ENCODE results near the gene NR2C2. TPM values are rescaled to one million over a fixed set of nuclear protein-coding genes. Genes with fewer than 3 reads are reported as not detected.

NR2C2 gene
- total and polyA plus RNA-seq, 2 of the 13 experiments (the other 11 are each of a cell fraction or from before 2014, with no cell fraction given): 7.8 to 11.8 TPM

- TF ChIP-seq MAFG (CRISPR knock-in tag; IDR thresholded peaks at IDR 0.05) (no peak), NCOA2 (CRISPR knock-in tag; IDR thresholded peaks at IDR 0.05) (no peak), BCL6 (CRISPR knock-in tag; IDR thresholded peaks at IDR 0.05) (no peak), TP53 (CRISPR knock-in tag; conservative IDR thresholded peaks at IDR 0.05) (no peak), ZNF263 (CRISPR knock-in tag; IDR thresholded peaks at IDR 0.05) (no peak), ZNF619 (CRISPR knock-in tag; IDR thresholded peaks at IDR 0.05) (no peak), ZNF460 (CRISPR knock-in tag; IDR thresholded peaks at IDR 0.05; ENCODE audit: borderline replicate concordance) (no peak), ZNF549 (CRISPR knock-in tag; IDR thresholded peaks at IDR 0.05) (no peak), AHDC1 (CRISPR knock-in tag; IDR thresholded peaks at IDR 0.05; ENCODE audit: borderline replicate concordance) (no peak), DNMT3B (CRISPR knock-in tag; conservative IDR thresholded peaks at IDR 0.05) (no peak), ZNF354B (CRISPR knock-in tag; IDR thresholded peaks at IDR 0.05) (no peak), ZNF501 (CRISPR knock-in tag; IDR thresholded peaks at IDR 0.05) (peak; percentile 51; the same call in 1 of the 2 replicates), MTA3 (CRISPR knock-in tag; IDR thresholded peaks at IDR 0.05) (no peak)
- TF ChIP-seq, protein P1, sequence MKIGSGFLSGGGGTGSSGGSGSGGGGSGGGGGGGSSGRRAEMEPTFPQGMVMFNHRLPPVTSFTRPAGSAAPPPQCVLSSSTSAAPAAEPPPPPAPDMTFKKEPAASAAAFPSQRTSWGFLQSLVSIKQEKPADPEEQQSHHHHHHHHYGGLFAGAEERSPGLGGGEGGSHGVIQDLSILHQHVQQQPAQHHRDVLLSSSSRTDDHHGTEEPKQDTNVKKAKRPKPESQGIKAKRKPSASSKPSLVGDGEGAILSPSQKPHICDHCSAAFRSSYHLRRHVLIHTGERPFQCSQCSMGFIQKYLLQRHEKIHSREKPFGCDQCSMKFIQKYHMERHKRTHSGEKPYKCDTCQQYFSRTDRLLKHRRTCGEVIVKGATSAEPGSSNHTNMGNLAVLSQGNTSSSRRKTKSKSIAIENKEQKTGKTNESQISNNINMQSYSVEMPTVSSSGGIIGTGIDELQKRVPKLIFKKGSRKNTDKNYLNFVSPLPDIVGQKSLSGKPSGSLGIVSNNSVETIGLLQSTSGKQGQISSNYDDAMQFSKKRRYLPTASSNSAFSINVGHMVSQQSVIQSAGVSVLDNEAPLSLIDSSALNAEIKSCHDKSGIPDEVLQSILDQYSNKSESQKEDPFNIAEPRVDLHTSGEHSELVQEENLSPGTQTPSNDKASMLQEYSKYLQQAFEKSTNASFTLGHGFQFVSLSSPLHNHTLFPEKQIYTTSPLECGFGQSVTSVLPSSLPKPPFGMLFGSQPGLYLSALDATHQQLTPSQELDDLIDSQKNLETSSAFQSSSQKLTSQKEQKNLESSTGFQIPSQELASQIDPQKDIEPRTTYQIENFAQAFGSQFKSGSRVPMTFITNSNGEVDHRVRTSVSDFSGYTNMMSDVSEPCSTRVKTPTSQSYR (CRISPR knock-in tag; IDR thresholded peaks at IDR 0.05; ENCODE audit: borderline replicate concordance): no peak
- TF ChIP-seq, protein P2, sequence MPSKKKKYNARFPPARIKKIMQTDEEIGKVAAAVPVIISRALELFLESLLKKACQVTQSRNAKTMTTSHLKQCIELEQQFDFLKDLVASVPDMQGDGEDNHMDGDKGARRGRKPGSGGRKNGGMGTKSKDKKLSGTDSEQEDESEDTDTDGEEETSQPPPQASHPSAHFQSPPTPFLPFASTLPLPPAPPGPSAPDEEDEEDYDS (CRISPR knock-in tag; IDR thresholded peaks at IDR 0.05): peak; percentile 67
- TF ChIP-seq, protein P3, sequence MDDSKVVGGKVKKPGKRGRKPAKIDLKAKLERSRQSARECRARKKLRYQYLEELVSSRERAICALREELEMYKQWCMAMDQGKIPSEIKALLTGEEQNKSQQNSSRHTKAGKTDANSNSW (CRISPR knock-in tag; IDR thresholded peaks at IDR 0.05; ENCODE audit: borderline replicate concordance): no peak
- TF ChIP-seq, protein P4, sequence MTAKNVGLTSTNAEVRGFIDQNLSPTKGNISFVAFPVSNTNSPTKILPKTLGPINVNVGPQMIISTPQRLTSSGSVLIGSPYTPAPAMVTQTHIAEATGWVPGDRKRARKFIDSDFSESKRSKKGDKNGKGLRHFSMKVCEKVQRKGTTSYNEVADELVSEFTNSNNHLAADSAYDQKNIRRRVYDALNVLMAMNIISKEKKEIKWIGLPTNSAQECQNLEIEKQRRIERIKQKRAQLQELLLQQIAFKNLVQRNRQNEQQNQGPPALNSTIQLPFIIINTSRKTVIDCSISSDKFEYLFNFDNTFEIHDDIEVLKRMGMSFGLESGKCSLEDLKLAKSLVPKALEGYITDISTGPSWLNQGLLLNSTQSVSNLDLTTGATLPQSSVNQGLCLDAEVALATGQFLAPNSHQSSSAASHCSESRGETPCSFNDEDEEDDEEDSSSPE (CRISPR knock-in tag; IDR thresholded peaks at IDR 0.05): peak; percentile 76
These were observed 664 bp downstream of the NR2C2 start (continued) for GRCh38 chr3:14947886-14948608.
